HepG2 (cell line): ENCODE data around the gene FAM222B. TPM values are rescaled to one million over a fixed set of nuclear protein-coding genes. Genes with fewer than 3 reads are reported as not detected.

ENCODE experiments used
- ATAC-seq: fragments of 200-7000 bp; cut with Tn5 transposase; 3 replicates; pipeline ENCODE4 v1.9.1; 2020; ENCODE audit warnings: mild to moderate bottlenecking, moderate library complexity
- Bru-seq: library from RNA; stranded (reverse); fragments of 400-500 nt; gene quantifications from one replicate; lab custom pipeline; 2021; lab: Mats Ljungman, UMichigan
- BruChase-seq, 2 experiments: library from RNA; stranded (reverse); fragments of 400-500 nt; gene quantifications; one replicate each; lab custom pipeline; 2021; lab: Mats Ljungman, UMichigan
- BruUV-seq: library from RNA; stranded (reverse); fragments of 400-500 nt; replicated peaks from 2 replicates; lab custom pipeline; 2021; lab: Mats Ljungman, UMichigan
- CTCF ChIA-PET: fragments of 300-600 bp; formaldehyde crosslinking; extraction: SDS; loops from one replicate; lab custom pipeline; 2021; ENCODE audit warnings: low total read pairs, inconsistent platforms, low intra/inter-chr PET ratio; lab: Yijun Ruan, JAX
- POLR2A ChIA-PET: fragments of 350-600 bp; sonication (Branson Sonifier 250); formaldehyde crosslinking; loops from one replicate; lab custom pipeline; 2020; ENCODE audit warnings: antibody characterized with exemption, inconsistent platforms; lab: Yijun Ruan, JAX
- DNase-seq: peaks from one replicate; pipeline ENCODE4 v3.0.0-alpha.2; 2015; ENCODE audit warnings: low spot score
- FAIRE-seq: peaks from 3 replicates; lab custom pipeline; 2011; peaks lifted over from hg19 to GRCh38; lab: Jason Lieb, UNC
- H2AFZ ChIP-seq: one replicate; pipeline ENCODE4 v1.6.1; 2011; ENCODE audit warnings: low read length, inconsistent platforms
- H3K27ac ChIP-seq: fragments of 300-600 bp; 3 replicates; pipeline ENCODE4 v1.8.0; 2011; ENCODE audit warnings: mixed run types, mild to moderate bottlenecking, mixed read lengths, low read length, inconsistent platforms; ENCODE audit not compliant: insufficient read depth; ENCODE audit errors: extremely low read length
- H3K27me3 ChIP-seq, 2 experiments: fragments of 200-600 bp in 1 of 2; 2 replicates in 1 of 2; 3 replicates in 1 of 2; pipeline versions ENCODE4 v1.6.0 to v1.8.0; 2011; ENCODE audit warnings: low read length in 2 of 2, mild to moderate bottlenecking in 2 of 2, moderate library complexity in 2 of 2, inconsistent platforms in 1 of 2; ENCODE audit not compliant: insufficient read depth in 2 of 2, control insufficient read depth in 1 of 2
- H3K36me3 ChIP-seq, 2 experiments: fragments of 200-600 bp in 1 of 2; replicated peaks in 1 of 2; 2 replicates in 1 of 2; 3 replicates in 1 of 2; pipeline versions ENCODE4 v1.5.1 to v1.8.0; 2011; ENCODE audit warnings: low read length in 2 of 2, inconsistent platforms in 1 of 2; ENCODE audit not compliant: insufficient read depth in 2 of 2, control insufficient read depth in 1 of 2
- H3K4me1 ChIP-seq: 2 replicates; pipeline ENCODE4 v1.5.1; 2012; ENCODE audit warnings: low read length, inconsistent platforms; ENCODE audit not compliant: insufficient read depth
- H3K4me2 ChIP-seq: 2 replicates; pipeline ENCODE4 v1.6.0; 2011; ENCODE audit warnings: low read depth, low read length, inconsistent platforms
- H3K4me3 ChIP-seq, 3 experiments: fragments of 200-600 bp in 1 of 3; sonication (generic), shearing (Covaris generic) in 1 of 3; replicated peaks in 1 of 3; 2 replicates each; pipeline ENCODE4 v1.5.1; 2011 to 2016; ENCODE audit warnings: low read length in 3 of 3, inconsistent platforms in 2 of 3, low read depth in 2 of 3, mild to moderate bottlenecking in 2 of 3, control low read depth in 1 of 3, mixed read lengths in 1 of 3; ENCODE audit not compliant: insufficient read depth in 1 of 3
- H3K79me2 ChIP-seq: one replicate; pipeline ENCODE4 v1.6.1; 2011; ENCODE audit warnings: low read length, inconsistent platforms; ENCODE audit not compliant: insufficient read depth
- H3K9ac ChIP-seq: 2 replicates; pipeline ENCODE4 v1.6.0; 2011; ENCODE audit warnings: mild to moderate bottlenecking, low read depth, low read length, inconsistent platforms; ENCODE audit not compliant: insufficient read depth
- H3K9me3 ChIP-seq: 2 replicates; pipeline ENCODE4 v1.5.1; 2012; ENCODE audit warnings: mild to moderate bottlenecking, low read length
- H4K20me1 ChIP-seq: 2 replicates; pipeline ENCODE4 v1.6.0; 2011; ENCODE audit warnings: inconsistent platforms, mild to moderate bottlenecking, low read length, moderate library complexity; ENCODE audit not compliant: insufficient read depth
- ARID2 ChIP-seq: sonication (generic); formaldehyde crosslinking; IDR thresholded peaks from 2 replicates; pipeline ENCODE4 v1.8.1; 2022; ENCODE audit warnings: mild to moderate bottlenecking, missing genetic modification reagents, borderline replicate concordance
- KAT8 ChIP-seq: IDR thresholded peaks from 2 replicates; pipeline ENCODE4 v1.6.1; 2016; ENCODE audit warnings: missing genetic modification reagents, missing compliant biosample characterization
- POLR2G ChIP-seq: fragments of 200-400 bp; formaldehyde crosslinking; IDR thresholded peaks from 2 replicates; pipeline ENCODE4 v1.6.1; 2018; ENCODE audit warnings: mild to moderate bottlenecking, low read depth, low read length, moderate library complexity
- TARDBP ChIP-seq: sonication (generic); formaldehyde crosslinking; IDR thresholded peaks from 2 replicates; pipeline ENCODE4 v1.8.0; 2022; ENCODE audit warnings: mild to moderate bottlenecking, missing genetic modification reagents
- ZBTB38 ChIP-seq: sonication (generic); formaldehyde crosslinking; IDR thresholded peaks from 2 replicates; pipeline ENCODE4 v1.5.1; 2020; ENCODE audit warnings: mild to moderate bottlenecking, missing genetic modification reagents
- ZKSCAN5 ChIP-seq: sonication (generic); formaldehyde crosslinking; IDR thresholded peaks from 2 replicates; pipeline ENCODE4 v1.5.1; 2020; ENCODE audit warnings: mild to moderate bottlenecking, missing genetic modification reagents
- ZNF136 ChIP-seq: sonication (generic); formaldehyde crosslinking; IDR thresholded peaks from 2 replicates; pipeline ENCODE4 v1.8.1; 2022; ENCODE audit warnings: low read depth, mild to moderate bottlenecking, moderate library complexity, missing genetic modification reagents
- ZNF430 ChIP-seq: sonication (generic); formaldehyde crosslinking; IDR thresholded peaks from 2 replicates; pipeline ENCODE4 v1.9.0; 2021; ENCODE audit warnings: mild to moderate bottlenecking, missing genetic modification reagents
- ZNF713 ChIP-seq: sonication (generic); formaldehyde crosslinking; IDR thresholded peaks from 2 replicates; pipeline ENCODE4 v1.4.0; 2020; ENCODE audit warnings: mild to moderate bottlenecking, missing genetic modification reagents
- ZNF788 ChIP-seq: sonication (generic); formaldehyde crosslinking; IDR thresholded peaks from 2 replicates; pipeline ENCODE4 v1.5.0; 2020; ENCODE audit warnings: mild to moderate bottlenecking, missing genetic modification reagents, borderline replicate concordance
- ZNF891 ChIP-seq: sonication (generic); formaldehyde crosslinking; IDR thresholded peaks from 2 replicates; pipeline ENCODE4 v1.5.0; 2020; ENCODE audit warnings: mild to moderate bottlenecking, missing genetic modification reagents
- WGBS: methylation state at CpG from one replicate; pipeline ENCODE4 v1.1.6; 2017; ENCODE audit warnings: low lambda C conversion rate; 5-methylcytosine and 5-hydroxymethylcytosine counted together
- in situ Hi-C: cut with HindIII; loops from 2 replicates; pipeline ENCODE4 v1.10.0; 2017; ENCODE audit warnings: low pct_unique_long_range_greater_than_20kb; ENCODE audit not compliant: extremely low pct_ligation_motif_present
- intact Hi-C: fragments of 100-400 bp; cut with micrococcal nuclease; formaldehyde crosslinking; loops from one replicate; pipeline ENCODE4 v1.10.0; 2022; ENCODE audit not compliant: unreplicated experiment
- long read RNA-seq, 2 experiments: library from RNA in 1 of 2; library from polyadenylated mRNA in 1 of 2; stranded (forward) in 1 of 2; unstranded in 1 of 2; transcript quantifications; one replicate each; pipeline ENCODE4 v2.0.0, GENCODE V29; 2019 to 2022
- polyA minus RNA-seq, 3 experiments: library from RNA; depleted of rRNA, polyadenylated mRNA; stranded (reverse); fragments of >200 nt; gene quantifications; 2 replicates each; pipeline ENCODE4 v1.2.3, GENCODE V29; 2011; ENCODE audit warnings: low replicate concordance in 1 of 3
- polyA plus RNA-seq, 8 experiments: library from polyadenylated mRNA; depleted of rRNA in 3 of 8; stranded (reverse) in 7 of 8; unstranded in 1 of 8; fragments of >200 nt; fragmentation: Illumina TruSeq in 4 of 8; extraction: Trizol in 4 of 8; gene quantifications; 2 replicates each; pipeline versions ENCODE4 v1.2.1 to v1.2.3, GENCODE V29; 2011 to 2016; ENCODE audit warnings: low read depth in 4 of 8, missing spikeins in 1 of 8, mixed read lengths in 1 of 8; ENCODE audit not compliant: insufficient read depth in 1 of 8
- total RNA-seq, 5 experiments: library from RNA; depleted of rRNA; stranded (reverse); fragments of >200 nt; fragmentation: Illumina TruSeq; extraction: Trizol; gene quantifications; 2 replicates each; pipeline ENCODE4 v1.2.3, GENCODE V29; 2016; ENCODE audit warnings: low read depth in 1 of 5
- TF ChIP-seq, protein P1 (sequence below): sonication (generic); formaldehyde crosslinking; IDR thresholded peaks from 2 replicates; pipeline ENCODE4 v1.5.0; 2020; ENCODE audit warnings: missing genetic modification reagents
- TF ChIP-seq, protein P2 (sequence below): sonication (generic); formaldehyde crosslinking; IDR thresholded peaks from 2 replicates; pipeline ENCODE4 v1.5.1; 2020; ENCODE audit warnings: mild to moderate bottlenecking, missing genetic modification reagents, borderline replicate concordance

The FAM222B gene, protein sequence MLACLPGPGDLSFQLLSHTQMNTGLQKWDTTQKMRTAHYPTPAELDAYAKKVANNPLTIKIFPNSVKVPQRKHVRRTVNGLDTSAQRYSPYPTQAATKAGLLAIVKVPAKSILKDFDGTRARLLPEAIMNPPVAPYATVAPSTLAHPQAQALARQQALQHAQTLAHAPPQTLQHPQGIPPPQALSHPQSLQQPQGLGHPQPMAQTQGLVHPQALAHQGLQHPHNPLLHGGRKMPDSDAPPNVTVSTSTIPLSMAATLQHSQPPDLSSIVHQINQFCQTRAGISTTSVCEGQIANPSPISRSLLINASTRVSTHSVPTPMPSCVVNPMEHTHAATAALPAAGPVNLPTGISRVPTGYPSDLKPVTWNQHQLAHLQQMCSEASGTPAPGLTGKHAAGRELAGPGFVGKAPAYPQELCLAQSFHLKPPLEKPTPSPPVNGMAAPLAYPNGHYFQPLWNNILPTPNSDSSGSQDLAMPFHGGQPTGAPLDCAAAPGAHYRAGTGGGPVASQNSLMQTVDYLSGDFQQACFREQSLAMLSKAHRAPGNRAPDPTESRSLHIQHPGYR
- 3.5 and 4.7 TPM in 2 replicates for total RNA-seq (2016; rRNA removed; fragmentation: Illumina TruSeq; extraction: Trizol)
- total RNA-seq (2016; cell fraction: cytosol; rRNA removed; fragmentation: Illumina TruSeq; extraction: Trizol; ENCODE audit: low read depth), result 1.7 and 2.5 TPM in 2 replicates
- 2.9 and 3.4 TPM in 2 replicates for total RNA-seq (2016; cell fraction: insoluble cytoplasmic fraction; rRNA removed; fragmentation: Illumina TruSeq; extraction: Trizol)
- 7.9 and 9.0 TPM in 2 replicates for total RNA-seq (2016; cell fraction: membrane; rRNA removed; fragmentation: Illumina TruSeq; extraction: Trizol)
- total RNA-seq (2016; cell fraction: nucleus; rRNA removed; fragmentation: Illumina TruSeq; extraction: Trizol), result 2.9 and 4.4 TPM in 2 replicates
- polyA plus RNA-seq (2011; rRNA removed), result 7.3 TPM in 2 replicates
- polyA plus RNA-seq (2011; cell fraction: cytosol; rRNA removed), result 8.0 and 8.4 TPM in 2 replicates
- 11.3 and 13.9 TPM in 2 replicates for polyA plus RNA-seq (2011; cell fraction: nucleus; rRNA removed)
- polyA plus RNA-seq (2012), result 9.8 and 13.0 TPM in 2 replicates
- polyA plus RNA-seq (2016; cell fraction: cytosol; fragmentation: Illumina TruSeq; extraction: Trizol; ENCODE audit: low read depth), result 4.0 and 4.6 TPM in 2 replicates
- polyA plus RNA-seq (2016; cell fraction: insoluble cytoplasmic fraction; fragmentation: Illumina TruSeq; extraction: Trizol; ENCODE audit: low read depth), result 9.3 and 13.6 TPM in 2 replicates
- polyA plus RNA-seq (2016; cell fraction: membrane; fragmentation: Illumina TruSeq; extraction: Trizol; ENCODE audit: low read depth), result 14.0 and 18.6 TPM in 2 replicates
- polyA plus RNA-seq (2016; cell fraction: nucleus; fragmentation: Illumina TruSeq; extraction: Trizol; ENCODE audit: insufficient read depth, low read depth), result 10.1 and 11.0 TPM in 2 replicates
- 14.1 and 27.8 TPM in 2 replicates for polyA minus RNA-seq (2011; rRNA and poly(A)+ RNA removed; ENCODE audit: low replicate concordance)
- 12.3 and 12.7 TPM in 2 replicates for polyA minus RNA-seq (2011; cell fraction: cytosol; rRNA and poly(A)+ RNA removed)
- polyA minus RNA-seq (2011; cell fraction: nucleus; rRNA and poly(A)+ RNA removed), result 12.6 and 12.8 TPM in 2 replicates
- Bru-seq, nascent RNA, result percentile 63 among the genes with signal in this experiment
- BruChase-seq, experiment 1, labeled RNA remaining after a 6-hour chase, result percentile 75 among the genes with signal in this experiment
- BruChase-seq, experiment 2, labeled RNA remaining after a 2-hour chase, result percentile 67 among the genes with signal in this experiment
- long read RNA-seq, experiment 1, partial matches to known transcripts, result 0 of 6 reads
- long read RNA-seq, experiment 1, other reads (novel, unspliced or antisense), result 4 of 6 reads
- long read RNA-seq, experiment 2, full-length matches to known transcripts, result 17 of 52 reads
- long read RNA-seq, experiment 2, partial matches to known transcripts, result 4 of 52 reads
- long read RNA-seq, experiment 2, other reads (novel, unspliced or antisense), result 31 of 52 reads

DNA sequence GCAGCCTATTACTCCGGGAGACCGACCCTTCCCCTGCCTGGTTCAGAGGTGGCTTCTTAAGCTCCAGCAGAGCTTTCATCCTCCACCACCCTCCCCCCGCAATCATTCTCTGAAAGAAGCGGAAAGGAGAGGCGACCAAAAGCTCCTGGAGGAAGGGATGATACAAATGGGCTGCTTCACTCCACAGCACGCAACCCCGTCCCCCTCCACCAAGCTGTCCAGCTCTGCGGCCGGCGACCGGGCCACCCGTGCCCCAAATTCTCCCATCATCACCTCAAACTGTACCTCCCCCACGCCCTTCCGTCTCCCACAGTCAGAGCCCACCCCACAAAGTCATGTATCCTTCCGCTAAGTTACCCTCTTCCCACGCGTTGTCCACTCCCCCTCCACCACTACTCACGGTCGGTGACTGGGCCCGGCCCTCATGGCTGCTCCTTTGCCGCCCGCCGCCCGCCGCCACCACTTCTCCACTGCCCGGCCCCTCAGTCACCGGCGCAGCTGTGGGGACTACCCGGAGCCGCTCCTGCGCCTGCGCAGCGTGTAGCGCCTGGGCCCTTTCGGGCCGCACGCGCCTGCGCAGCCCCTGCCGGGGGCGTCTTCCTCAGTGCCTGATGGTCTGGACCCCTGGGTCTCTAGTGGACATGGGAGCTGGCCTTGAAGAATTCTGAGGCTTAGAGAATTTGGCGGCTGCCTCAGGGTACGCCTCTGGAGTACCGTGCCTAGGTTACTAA is at the start of gene FAM222B:
FAM222B (minus strand) TSS at position 509 of the 731 bp plus-strand sequence. CDS start 76,123 bp downstream, outside the sequence.
- Histone ChIP-seq H3K9me3 (no peaks in the 10 kb centered on the region), H3K4me3 (peak within 1 kb of the TSS; percentile 73 to 92 (median 74)), H2AFZ (peak within 1 kb of the TSS; percentile 95), H4K20me1 (no peaks in the 10 kb centered on the region), H3K4me2 (peak within 1 kb of the TSS; percentile 98), H3K79me2 (peaks cover 36% of the 10 kb centered on the region), H3K27me3 (no peaks in the 10 kb centered on the region; a peak in 1 of 5 replicates), H3K9ac (peak within 1 kb of the TSS; percentile 86), H3K27ac (peak within 1 kb of the TSS; percentile 59), H3K36me3 (no peaks in the 10 kb centered on the region), H3K4me1 (peaks cover 20% of the 10 kb centered on the region)
- DNase-seq, result peak; percentile 79
- POLR2A ChIA-PET, result interaction anchor here (0.5 to 3.0 kb wide), 21 partner anchors 11 to 452 kb away, joined by 3 to 14 read pairs (median 4); partner anchors contain the start of genes ERAL1, FLOT2, NUFIP2 and PHF12
- peak; percentile 98 for ATAC-seq
- under 1% methylated on average over 38 of the region's 44 CpGs for WGBS
- no peak for FAIRE-seq
- CTCF ChIA-PET, result no interaction called here
- BruUV-seq, result no TSS peak
- in situ Hi-C loops, result no loop called here
- intact Hi-C loops, result loop anchor here (2.0 to 5.0 kb wide), 3 partner anchors 35 to 80 kb away; no protein-coding TSS in a partner anchor
- peak; percentile 63; the same call in 1 of the 2 replicates for TF ChIP-seq TARDBP (CRISPR knock-in tag)
- 0 out of 2 replicates have a peak, but pooled peaks have one; percentile 24 for TF ChIP-seq ZNF713
- TF ChIP-seq ARID2 (CRISPR knock-in tag), result no peak; the same call in 1 of the 2 replicates
- peak; percentile 20 for TF ChIP-seq ZNF430 (CRISPR knock-in tag)
- TF ChIP-seq, protein P1, sequence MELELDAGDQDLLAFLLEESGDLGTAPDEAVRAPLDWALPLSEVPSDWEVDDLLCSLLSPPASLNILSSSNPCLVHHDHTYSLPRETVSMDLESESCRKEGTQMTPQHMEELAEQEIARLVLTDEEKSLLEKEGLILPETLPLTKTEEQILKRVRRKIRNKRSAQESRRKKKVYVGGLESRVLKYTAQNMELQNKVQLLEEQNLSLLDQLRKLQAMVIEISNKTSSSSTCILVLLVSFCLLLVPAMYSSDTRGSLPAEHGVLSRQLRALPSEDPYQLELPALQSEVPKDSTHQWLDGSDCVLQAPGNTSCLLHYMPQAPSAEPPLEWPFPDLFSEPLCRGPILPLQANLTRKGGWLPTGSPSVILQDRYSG, result no peak
- peak; percentile 50; the same call in 1 of the 2 replicates for TF ChIP-seq ZNF788
- TF ChIP-seq ZNF891 (CRISPR knock-in tag), result peak; percentile 25; the same call in 1 of the 2 replicates
- 0 out of 2 replicates have a peak, but pooled peaks have one; percentile 16 for TF ChIP-seq ZBTB38 (CRISPR knock-in tag)
- TF ChIP-seq POLR2G, result peak; percentile 83
- no peak for TF ChIP-seq ZKSCAN5 (CRISPR knock-in tag)
- 0 out of 2 replicates have a peak, but pooled peaks have one; percentile 39 for TF ChIP-seq ZNF136 (CRISPR knock-in tag)
- TF ChIP-seq, protein P2, sequence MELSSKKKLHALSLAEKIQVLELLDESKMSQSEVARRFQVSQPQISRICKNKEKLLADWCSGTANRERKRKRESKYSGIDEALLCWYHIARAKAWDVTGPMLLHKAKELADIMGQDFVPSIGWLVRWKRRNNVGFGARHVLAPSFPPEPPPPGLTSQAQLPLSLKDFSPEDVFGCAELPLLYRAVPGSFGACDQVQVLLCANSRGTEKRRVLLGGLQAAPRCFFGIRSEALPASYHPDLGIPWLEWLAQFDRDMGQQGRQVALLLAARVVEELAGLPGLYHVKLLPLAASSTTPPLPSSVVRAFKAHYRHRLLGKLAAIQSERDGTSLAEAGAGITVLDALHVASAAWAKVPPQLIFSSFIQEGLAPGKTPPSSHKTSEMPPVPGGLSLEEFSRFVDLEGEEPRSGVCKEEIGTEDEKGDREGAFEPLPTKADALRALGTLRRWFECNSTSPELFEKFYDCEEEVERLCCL (CRISPR knock-in tag), result no peak
- 0 out of 2 replicates have a peak, but pooled peaks have one; percentile 55 for TF ChIP-seq KAT8 (CRISPR knock-in tag)
